Erythroblast (primary cell): ENCODE measurements around the gene MTCL1.

ENCODE experiments used
- GATA1 ChIP-seq: IDR thresholded peaks from 2 replicates; pipeline ENCODE4 v1.6.1; 2011; ENCODE audit warnings: low read depth, mild to moderate bottlenecking, control low read depth, low read length, moderate library complexity
- POLR2A ChIP-seq: IDR thresholded peaks from 2 replicates; pipeline ENCODE4 v1.6.1; 2011; ENCODE audit warnings: mild to moderate bottlenecking, low read length

GRCh38 chr18:8826971-8827370 lies 121.6 kb downstream of the MTCL1 start:
- no peak for TF ChIP-seq POLR2A
- no peak for TF ChIP-seq GATA1
